Neural progenitor cell (in vitro differentiated cells): ENCODE results near the gene ZNF69. TPM values are rescaled to one million over a fixed set of nuclear protein-coding genes. Genes with fewer than 3 reads are reported as not detected.
"Not testable (repeated sequence)": the region's sequence is repeated elsewhere in the genome, so short reads cannot be mapped to it uniquely, and the experiment has no call there.

Source experiments
- DNase-seq: peaks from one replicate; pipeline ENCODE4 v3.0.0-alpha.2; 2016; ENCODE audit warnings: low spot score
- H2AFZ ChIP-seq: fragments of 200-600 bp; sonication (generic); replicated peaks from 2 replicates; pipeline ENCODE4 v1.6.1; 2016; ENCODE audit warnings: antibody characterized with exemption
- H3F3A ChIP-seq: fragments of 200-600 bp; sonication (generic); 2 replicates; pipeline ENCODE4 v1.6.1; 2016; ENCODE audit warnings: antibody characterized with exemption, low read depth
- H3K27ac ChIP-seq: fragments of 200-600 bp; sonication (generic); 2 replicates; pipeline ENCODE4 v1.5.1; 2016; ENCODE audit warnings: mild to moderate bottlenecking
- H3K27me3 ChIP-seq: fragments of 200-600 bp; sonication (generic); 2 replicates; pipeline ENCODE4 v1.6.1; 2016; ENCODE audit warnings: mild to moderate bottlenecking, moderate library complexity
- H3K36me3 ChIP-seq: fragments of 200-600 bp; sonication (generic); 2 replicates; pipeline ENCODE4 v1.5.1; 2016
- H3K4me1 ChIP-seq: fragments of 200-600 bp; sonication (generic); 2 replicates; pipeline ENCODE4 v1.6.1; 2016; ENCODE audit warnings: mixed run types
- H3K4me2 ChIP-seq: fragments of 200-600 bp; sonication (generic); 2 replicates; pipeline ENCODE4 v1.6.1; 2016
- H3K4me3 ChIP-seq: fragments of 200-600 bp; sonication (generic); 2 replicates; pipeline ENCODE4 v1.5.1; 2016
- H3K79me2 ChIP-seq: fragments of 200-600 bp; sonication (generic); 2 replicates; pipeline ENCODE4 v1.6.1; 2016; ENCODE audit warnings: low read depth
- H3K9ac ChIP-seq: fragments of 200-600 bp; sonication (generic); 2 replicates; pipeline ENCODE4 v1.6.1; 2016
- H3K9me3 ChIP-seq: fragments of 200-600 bp; sonication (generic); 2 replicates; pipeline ENCODE4 v1.5.1; 2016; ENCODE audit warnings: low read depth
- H4K20me1 ChIP-seq: fragments of 200-600 bp; sonication (generic); 2 replicates; pipeline ENCODE4 v1.6.1; 2016; ENCODE audit warnings: low read depth
- H3K27ac Mint-ChIP-seq: 3 replicates; pipeline ENCODE4 v1.8.0; 2021; ENCODE audit warnings: mixed read lengths
- H3K27me3 Mint-ChIP-seq: 2 replicates; pipeline ENCODE4 v1.8.0; 2022; ENCODE audit warnings: low read depth, mild to moderate bottlenecking, inconsistent platforms, moderate library complexity, mixed read lengths; ENCODE audit not compliant: insufficient read depth
- H3K36me3 Mint-ChIP-seq: 3 replicates; pipeline ENCODE4 v1.8.0; 2021; ENCODE audit warnings: mixed read lengths
- H3K4me1 Mint-ChIP-seq: 3 replicates; pipeline ENCODE4 v1.8.0; 2021; ENCODE audit warnings: mixed read lengths
- H3K4me3 Mint-ChIP-seq: 3 replicates; pipeline ENCODE4 v1.8.0; 2021; ENCODE audit warnings: mild to moderate bottlenecking, moderate library complexity, mixed read lengths
- H3K9me3 Mint-ChIP-seq: 3 replicates; pipeline ENCODE4 v1.8.0; 2020; ENCODE audit warnings: mixed read lengths
- EZH2 ChIP-seq: fragments of 200-600 bp; sonication (generic); IDR thresholded peaks from 2 replicates; pipeline ENCODE4 v1.6.1; 2017; ENCODE audit warnings: antibody characterized with exemption, mild to moderate bottlenecking, moderate library complexity
- EZH2phosphoT487 ChIP-seq: fragments of 200-600 bp; sonication (generic); IDR thresholded peaks from 2 replicates; pipeline ENCODE4 v1.6.1; 2017; ENCODE audit warnings: antibody characterized with exemption
- total RNA-seq: library from RNA; depleted of rRNA; stranded (reverse); fragments of >200 nt; gene quantifications from 2 replicates; pipeline ENCODE4 v1.2.3, GENCODE V29; 2015; ENCODE audit warnings: low replicate concordance
- TF ChIP-seq, protein P1 (sequence below): fragments of 200-600 bp; sonication (generic); IDR thresholded peaks from 2 replicates; pipeline ENCODE4 v1.5.1; 2017; ENCODE audit warnings: antibody characterized with exemption, mild to moderate bottlenecking

The ZNF69 gene
- total RNA-seq, 1 donor from 2014 or later = 73.7 TPM

DNA sequence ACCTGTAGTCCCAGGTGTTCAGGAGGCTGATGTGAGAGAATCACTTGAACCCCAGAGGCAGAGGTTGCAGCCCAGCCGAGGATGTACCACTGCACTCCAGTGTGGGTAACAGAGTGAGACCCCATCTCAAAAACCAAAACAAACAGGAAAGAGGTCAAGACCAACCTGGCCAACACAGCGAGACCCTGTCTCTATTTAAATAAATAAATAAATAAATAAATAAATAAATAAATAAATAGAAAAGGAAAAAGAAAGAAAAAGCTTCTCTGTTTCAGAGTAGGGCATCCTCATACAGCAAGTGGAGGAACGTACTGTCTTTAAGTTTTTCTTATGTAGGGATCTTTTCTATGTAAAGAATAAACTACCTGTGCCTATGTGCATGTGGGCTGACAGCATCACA lies 39.6 kb downstream of the ZNF69 start:
- Histone ChIP-seq H3K27ac (no peak overlapping the region), H3F3A (peaks cover 17% of the 10 kb centered on the region), H4K20me1 (no peaks in the 10 kb centered on the region), H3K79me2 (peaks cover 64% of the 10 kb centered on the region), H3K4me3 (no peak overlapping the region), H3K4me2 (no peak overlapping the region), H3K9me3 (no peaks in the 10 kb centered on the region), H3K27me3 (no peaks in the 10 kb centered on the region), H3K36me3 (no peaks in the 10 kb centered on the region), H2AFZ (no peak overlapping the region), H3K4me1 (no peaks in the 10 kb centered on the region), H3K9ac (no peak overlapping the region)
- Mint-ChIP-seq H3K9me3 (peaks cover 67% of the 10 kb centered on the region), H3K4me3 (no peak overlapping the region), H3K27ac (no peak overlapping the region), H3K27me3 (peaks cover 4% of the 10 kb centered on the region), H3K36me3 (peaks cover 59% of the 10 kb centered on the region), H3K4me1 (peaks cover 16% of the 10 kb centered on the region)
- TF ChIP-seq EZH2 = no peak
- TF ChIP-seq, protein P1, sequence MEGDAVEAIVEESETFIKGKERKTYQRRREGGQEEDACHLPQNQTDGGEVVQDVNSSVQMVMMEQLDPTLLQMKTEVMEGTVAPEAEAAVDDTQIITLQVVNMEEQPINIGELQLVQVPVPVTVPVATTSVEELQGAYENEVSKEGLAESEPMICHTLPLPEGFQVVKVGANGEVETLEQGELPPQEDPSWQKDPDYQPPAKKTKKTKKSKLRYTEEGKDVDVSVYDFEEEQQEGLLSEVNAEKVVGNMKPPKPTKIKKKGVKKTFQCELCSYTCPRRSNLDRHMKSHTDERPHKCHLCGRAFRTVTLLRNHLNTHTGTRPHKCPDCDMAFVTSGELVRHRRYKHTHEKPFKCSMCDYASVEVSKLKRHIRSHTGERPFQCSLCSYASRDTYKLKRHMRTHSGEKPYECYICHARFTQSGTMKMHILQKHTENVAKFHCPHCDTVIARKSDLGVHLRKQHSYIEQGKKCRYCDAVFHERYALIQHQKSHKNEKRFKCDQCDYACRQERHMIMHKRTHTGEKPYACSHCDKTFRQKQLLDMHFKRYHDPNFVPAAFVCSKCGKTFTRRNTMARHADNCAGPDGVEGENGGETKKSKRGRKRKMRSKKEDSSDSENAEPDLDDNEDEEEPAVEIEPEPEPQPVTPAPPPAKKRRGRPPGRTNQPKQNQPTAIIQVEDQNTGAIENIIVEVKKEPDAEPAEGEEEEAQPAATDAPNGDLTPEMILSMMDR = no peak
- no peak for TF ChIP-seq EZH2phosphoT487
- no peak for DNase-seq

DNA sequence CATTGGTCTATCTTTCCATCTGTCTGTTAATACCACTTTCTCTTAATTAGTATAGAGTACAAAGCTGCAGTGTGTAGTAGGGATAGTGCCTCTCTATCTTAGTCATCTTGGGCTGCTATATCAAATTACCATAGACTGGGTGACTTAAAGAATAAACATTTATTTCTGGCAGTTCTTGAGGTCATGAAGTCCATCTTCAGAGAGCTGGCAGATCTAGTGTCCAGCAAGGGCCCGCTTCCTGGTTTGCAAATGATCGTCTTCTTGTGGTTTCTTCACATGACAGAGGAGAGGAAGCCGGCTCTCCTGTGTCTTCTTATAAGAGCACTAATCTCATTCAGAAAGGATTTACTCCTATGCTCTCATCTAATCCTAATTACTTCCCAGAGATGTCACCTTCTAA lies 43.5 kb downstream of the ZNF69 start:
- H3K36me3 Mint-ChIP-seq = peaks cover 71% of the 10 kb centered on the region
- H3K4me3 ChIP-seq = no peak overlapping the region
- no peaks in the 10 kb centered on the region for H3F3A ChIP-seq
- H3K27me3 ChIP-seq = no peaks in the 10 kb centered on the region
- no peak for DNase-seq
- no peaks in the 10 kb centered on the region for H3K36me3 ChIP-seq
- no peaks in the 10 kb centered on the region for H3K9me3 ChIP-seq
- H2AFZ ChIP-seq = no peak overlapping the region
- H3K4me1 Mint-ChIP-seq = peaks cover 2% of the 10 kb centered on the region
- no peak overlapping the region for H3K4me2 ChIP-seq
- peaks cover 79% of the 10 kb centered on the region for H3K9me3 Mint-ChIP-seq
- TF ChIP-seq, protein P1 = no peak
- TF ChIP-seq EZH2phosphoT487 = no peak
- no peak for TF ChIP-seq EZH2
- no peak overlapping the region for H3K27ac ChIP-seq
- peaks cover 89% of the 10 kb centered on the region for H3K79me2 ChIP-seq
- H3K27me3 Mint-ChIP-seq = peaks cover 4% of the 10 kb centered on the region
- no peaks in the 10 kb centered on the region for H3K4me1 ChIP-seq
- no peak overlapping the region for H3K9ac ChIP-seq
- H3K27ac Mint-ChIP-seq = no peak overlapping the region
- H3K4me3 Mint-ChIP-seq = no peak overlapping the region
- H4K20me1 ChIP-seq = no peaks in the 10 kb centered on the region

DNA sequence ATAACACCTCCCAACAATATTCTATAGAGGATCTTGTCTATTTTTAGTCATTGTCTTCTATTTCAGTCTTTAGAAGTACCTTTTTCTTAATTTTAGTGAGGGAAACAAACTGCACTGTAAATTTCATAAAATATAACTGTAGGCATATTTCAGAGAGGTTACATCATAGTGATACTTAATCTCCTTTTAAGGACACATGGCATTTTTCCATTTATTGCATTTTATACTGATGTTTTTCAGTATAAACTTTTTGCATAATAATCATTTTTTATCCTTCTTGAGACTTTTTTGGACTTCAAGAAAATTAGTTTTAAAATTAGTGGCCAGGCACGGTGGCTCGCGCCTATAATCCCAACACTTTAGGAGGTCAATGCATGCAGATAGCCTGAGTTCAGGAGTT lies 43.9 kb downstream of the ZNF69 start:
- Histone ChIP-seq H3K9ac (no peak overlapping the region), H3K4me3 (no peak overlapping the region), H3F3A (no peaks in the 10 kb centered on the region), H2AFZ (no peak overlapping the region), H3K4me2 (no peak overlapping the region), H3K36me3 (no peaks in the 10 kb centered on the region), H4K20me1 (no peaks in the 10 kb centered on the region), H3K4me1 (no peaks in the 10 kb centered on the region), H3K79me2 (peaks cover 84% of the 10 kb centered on the region), H3K9me3 (no peaks in the 10 kb centered on the region), H3K27me3 (no peaks in the 10 kb centered on the region), H3K27ac (no peak overlapping the region)
- TF ChIP-seq EZH2 (no peak), EZH2phosphoT487 (no peak)
- TF ChIP-seq, protein P1 = no peak
- Mint-ChIP-seq H3K4me1 (no peaks in the 10 kb centered on the region), H3K36me3 (peaks cover 72% of the 10 kb centered on the region), H3K9me3 (peaks cover 81% of the 10 kb centered on the region), H3K27me3 (peaks cover 4% of the 10 kb centered on the region), H3K4me3 (no peak overlapping the region), H3K27ac (no peak overlapping the region)
- DNase-seq = no peak

DNA sequence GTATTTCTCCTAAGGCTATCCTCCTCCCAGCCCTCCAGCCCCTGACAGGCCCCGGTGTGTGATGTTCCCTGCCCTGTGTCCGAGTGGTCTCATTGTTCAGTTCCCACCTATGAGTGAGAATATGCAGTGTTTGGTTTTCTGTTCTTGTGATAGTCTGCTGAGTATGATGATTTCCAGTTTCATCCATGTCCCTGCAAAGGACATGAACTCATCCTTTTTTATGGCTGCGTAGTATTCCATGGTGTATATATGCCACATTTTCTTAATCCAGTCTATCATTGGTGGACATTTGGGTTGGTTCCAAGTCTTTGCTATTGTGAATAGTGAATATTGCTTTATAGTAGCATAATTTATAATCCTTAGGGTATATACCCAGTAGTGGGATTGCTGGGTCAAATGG lies 48.2 kb downstream of the ZNF69 start:
- H4K20me1 ChIP-seq, H3K9ac ChIP-seq, H3K4me1 ChIP-seq, H2AFZ ChIP-seq, H3K4me3 ChIP-seq, H3K4me1 Mint-ChIP-seq, H3K36me3 ChIP-seq, H3K4me2 ChIP-seq, H3K27ac ChIP-seq, DNase-seq, H3K27me3 Mint-ChIP-seq, H3K4me3 Mint-ChIP-seq, H3K27me3 ChIP-seq, H3F3A ChIP-seq, H3K9me3 ChIP-seq, H3K27ac Mint-ChIP-seq: not testable (repeated sequence)
- peaks cover 77% of the 10 kb centered on the region for H3K79me2 ChIP-seq
- Mint-ChIP-seq H3K9me3 (peaks cover 83% of the 10 kb centered on the region), H3K36me3 (peaks cover 63% of the 10 kb centered on the region)

DNA sequence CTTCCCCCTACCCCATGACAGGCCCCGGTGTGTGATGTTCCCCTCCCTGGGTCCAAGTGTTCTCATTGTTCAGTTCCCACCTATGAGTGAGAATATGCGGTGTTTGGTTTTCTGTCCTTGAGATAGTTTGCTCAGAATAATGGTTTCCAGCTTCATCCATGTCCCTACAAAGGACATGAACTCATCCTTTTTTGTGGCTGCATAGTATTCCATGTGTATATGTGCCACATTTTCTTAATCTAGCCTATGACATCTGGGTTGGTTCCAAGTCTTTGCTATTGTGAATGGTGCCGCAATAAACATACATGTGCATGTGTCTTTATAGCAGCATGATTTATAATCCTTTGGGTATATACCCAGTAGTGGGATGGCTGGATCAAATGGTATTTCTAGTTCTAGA lies 50.8 kb downstream of the ZNF69 start:
- H3K4me3 Mint-ChIP-seq, DNase-seq, H3K4me3 ChIP-seq, H3K36me3 ChIP-seq, H3K9ac ChIP-seq, H4K20me1 ChIP-seq, H3K4me2 ChIP-seq, H3K27me3 ChIP-seq, H3K4me1 ChIP-seq, H3K4me1 Mint-ChIP-seq, H2AFZ ChIP-seq, H3K27ac ChIP-seq, H3K27ac Mint-ChIP-seq, H3F3A ChIP-seq, H3K27me3 Mint-ChIP-seq: not testable (repeated sequence)
- H3K79me2 ChIP-seq = peaks cover 63% of the 10 kb centered on the region
- H3K9me3 ChIP-seq = peaks cover 21% of the 10 kb centered on the region
- H3K36me3 Mint-ChIP-seq = peaks cover 63% of the 10 kb centered on the region
- H3K9me3 Mint-ChIP-seq = peaks cover 83% of the 10 kb centered on the region

DNA sequence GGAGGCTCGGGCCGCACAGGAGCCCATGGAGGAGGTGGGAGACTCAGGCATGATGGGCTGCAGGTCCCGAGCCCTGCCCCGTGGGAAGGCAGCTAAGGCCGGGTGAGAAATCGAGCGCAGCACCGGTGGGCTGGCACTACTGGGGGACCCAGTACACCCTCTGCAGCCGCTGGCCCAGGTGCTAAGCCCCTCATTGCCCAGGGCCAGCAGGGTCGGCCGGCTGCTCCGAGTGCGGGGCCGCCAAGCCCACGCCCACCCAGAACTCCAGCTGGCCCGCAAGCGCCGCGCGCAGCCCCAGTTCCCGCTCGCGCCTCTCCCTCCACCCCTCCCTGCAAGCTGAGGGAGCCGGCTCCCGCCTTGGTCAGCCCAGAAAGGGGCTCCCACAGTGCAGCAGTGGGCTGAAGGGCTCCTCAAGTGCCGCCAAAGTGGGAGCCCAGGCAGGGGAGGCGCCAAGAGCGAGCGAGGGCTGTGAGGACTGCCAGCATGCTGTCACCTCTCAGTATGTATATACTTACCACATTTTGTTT lies 53.8 kb downstream of the ZNF69 start:
- H3K27ac Mint-ChIP-seq, H3K36me3 ChIP-seq, H3K4me3 ChIP-seq, H3K27me3 ChIP-seq, H3K4me2 ChIP-seq, H4K20me1 ChIP-seq, H3F3A ChIP-seq, H3K27me3 Mint-ChIP-seq, H3K4me3 Mint-ChIP-seq, DNase-seq, H3K27ac ChIP-seq, H3K4me1 ChIP-seq, H2AFZ ChIP-seq, H3K9ac ChIP-seq, H3K4me1 Mint-ChIP-seq: not testable (repeated sequence)
- peaks cover 35% of the 10 kb centered on the region for H3K9me3 ChIP-seq
- H3K36me3 Mint-ChIP-seq = peaks cover 65% of the 10 kb centered on the region
- peaks cover 88% of the 10 kb centered on the region for H3K9me3 Mint-ChIP-seq
- H3K79me2 ChIP-seq = peaks cover 45% of the 10 kb centered on the region
